Measurements from ENCODE around the gene PEX5.
A peak's percentile ranks its signal among the peaks of the same experiment; 100 is the strongest.
"Not testable (repeated sequence)": the region's sequence is repeated elsewhere in the genome, so short reads cannot be mapped to it uniquely, and the experiment has no call there.

The PEX5 gene

GRCh38 chr12:7160183-7160582 lies 29.3 kb upstream of the PEX5 start:
- no peak for DNase-seq

- no peak for DNase-seq
These were observed 28.2 kb upstream of the PEX5 start for GRCh38 chr12:7161327-7161726.

- DNase-seq, result no peak
These were observed 27.7 kb upstream of the PEX5 start for GRCh38 chr12:7161811-7162210.

GRCh38 chr12:7162691-7163114 lies 26.8 kb upstream of the PEX5 start:
- DNase-seq, result peak in 24 of 56 donors; percentile 10 to 72 (median 40)

- no peak for DNase-seq
These were observed 19.5 kb upstream of the PEX5 start for GRCh38 chr12:7169951-7170350.

- no peak for DNase-seq
These were observed 17.6 kb upstream of the PEX5 start for GRCh38 chr12:7171854-7172253.

GRCh38 chr12:7175493-7175892 lies 14.0 kb upstream of the PEX5 start:
- no peak for DNase-seq

GRCh38 chr12:7176595-7176994 lies 12.9 kb upstream of the PEX5 start:
- no peak for DNase-seq

- no peak for DNase-seq
These were observed 11.0 kb upstream of the PEX5 start for GRCh38 chr12:7178481-7178880.

- DNase-seq, result no peak
These were observed 8.8 kb upstream of the PEX5 start for GRCh38 chr12:7180685-7181084.

- not testable (repeated sequence) for DNase-seq
These were observed 3.4 kb upstream of the PEX5 start for GRCh38 chr12:7186058-7186457.

- DNase-seq, result peak in 49 of 56 donors; percentile 10 to 78 (median 53)
These were observed 706 bp upstream of the PEX5 start for GRCh38 chr12:7188562-7189397.

- DNase-seq, result peak in 32 of 56 donors; percentile 4 to 63 (median 32)
These were observed 976 bp downstream of the PEX5 start for GRCh38 chr12:7190268-7191055.

- no peak for DNase-seq
These were observed 4.2 kb downstream of the PEX5 start for GRCh38 chr12:7193674-7194073.

- DNase-seq, result no peak
These were observed 8.4 kb downstream of the PEX5 start for GRCh38 chr12:7197841-7198240.

GRCh38 chr12:7203109-7203508 lies 13.6 kb downstream of the PEX5 start:
- DNase-seq, result no peak

- DNase-seq, result no peak
These were observed 15.6 kb downstream of the PEX5 start for GRCh38 chr12:7205091-7205490.

- DNase-seq, result no peak
These were observed 17.2 kb downstream of the PEX5 start for GRCh38 chr12:7206691-7207090.

- DNase-seq, result no peak
These were observed 18.6 kb downstream of the PEX5 start for GRCh38 chr12:7207866-7208625.

GRCh38 chr12:7209958-7210357 lies 20.5 kb downstream of the PEX5 start:
- no peak for DNase-seq

GRCh38 chr12:7210642-7211151 lies 21.2 kb downstream of the PEX5 start:
- DNase-seq, result peak in 1 of 56 donors; percentile 5

- no peak for DNase-seq
These were observed 23.2 kb downstream of the PEX5 start for GRCh38 chr12:7212678-7213077.
